Measurements from ENCODE around the gene PEX6. TPM values are rescaled to one million over a fixed set of nuclear protein-coding genes. Genes with fewer than 3 reads are reported as not detected.
"Not testable (repeated sequence)": the region's sequence is repeated elsewhere in the genome, so short reads cannot be mapped to it uniquely, and the experiment has no call there.

PEX6 gene
- total RNA-seq, 4 donors from 2014 or later, result 17.2 to 50.0 (median 33.2) TPM

DNA sequence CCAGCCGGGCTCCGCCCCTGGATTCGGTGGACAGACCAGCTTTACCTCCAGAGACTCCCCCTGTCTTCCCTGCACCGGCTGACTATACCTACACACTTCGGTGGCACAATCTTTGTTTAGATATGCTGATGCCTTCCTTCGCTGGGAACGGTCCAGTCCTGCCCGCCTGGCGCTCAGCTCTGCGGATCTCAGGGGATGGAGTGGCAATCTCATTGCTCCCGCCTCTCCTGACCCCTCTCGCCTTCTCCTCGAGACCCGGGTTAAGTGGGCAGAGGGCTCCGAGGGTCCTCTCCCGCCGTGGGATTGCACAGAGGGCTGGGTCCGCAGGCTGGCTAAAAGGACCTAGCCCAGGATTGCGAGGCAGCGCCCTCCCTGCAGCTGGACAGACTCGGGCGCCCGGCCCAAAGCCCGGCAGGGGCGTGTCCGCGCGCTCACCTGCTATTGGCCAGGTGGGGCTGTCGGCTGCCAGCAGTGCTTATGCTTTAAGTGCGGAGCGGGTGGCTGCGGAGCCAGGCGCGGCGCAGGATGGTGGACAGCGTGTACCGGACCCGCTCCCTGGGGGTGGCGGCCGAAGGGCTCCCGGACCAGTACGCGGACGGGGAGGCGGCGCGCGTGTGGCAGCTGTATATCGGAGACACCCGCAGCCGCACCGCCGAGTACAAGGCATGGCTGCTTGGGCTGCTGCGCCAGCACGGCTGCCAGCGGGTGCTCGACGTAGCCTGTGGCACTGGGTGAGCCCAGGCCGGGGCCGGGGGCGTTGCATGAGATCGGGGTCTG lies 18.6 kb downstream of the PEX6 start, which contains the start of gene GNMT:
GNMT (plus strand) TSS at position 512 of the 777 bp plus-strand sequence; CDS start at position 526, 14 bp downstream.
- H3K27ac ChIP-seq, result no peak within 1 kb of the TSS
- WGBS, 2 donors (ENCODE audit: low coverage in 1 of 2), result 4% methylated on average over 57 of the region's 62 CpGs; no CpG with 5 or more reads in 1 of the 2 donors
- H3K9me3 ChIP-seq, result no peaks in the 10 kb centered on the region
- peaks cover 0 to 13% (median 5%) of the 10 kb centered on the region in 4 donors for H3K36me3 ChIP-seq
- H3K27me3 ChIP-seq, result no peaks in the 10 kb centered on the region
- DNase-seq, result peak; percentile 82
- intact Hi-C loops (cut with DNase I; ENCODE audit: low total_unique reads), result no loop called here
- H3K4me3 ChIP-seq, result peak within 1 kb of the TSS; percentile 26 to 46 (median 36)
- in situ Hi-C loops (cut with MboI; ENCODE audit: low pct_ligation_motif_present in 1 of 4, low pct_unique_long_range_greater_than_20kb in 1 of 4, low sequenced_read_pairs in 3 of 4), result no loop called here
- no peak for TF ChIP-seq EP300 (IDR thresholded peaks at IDR 0.05; ENCODE audit: low read depth)
- TF ChIP-seq, protein P1, sequence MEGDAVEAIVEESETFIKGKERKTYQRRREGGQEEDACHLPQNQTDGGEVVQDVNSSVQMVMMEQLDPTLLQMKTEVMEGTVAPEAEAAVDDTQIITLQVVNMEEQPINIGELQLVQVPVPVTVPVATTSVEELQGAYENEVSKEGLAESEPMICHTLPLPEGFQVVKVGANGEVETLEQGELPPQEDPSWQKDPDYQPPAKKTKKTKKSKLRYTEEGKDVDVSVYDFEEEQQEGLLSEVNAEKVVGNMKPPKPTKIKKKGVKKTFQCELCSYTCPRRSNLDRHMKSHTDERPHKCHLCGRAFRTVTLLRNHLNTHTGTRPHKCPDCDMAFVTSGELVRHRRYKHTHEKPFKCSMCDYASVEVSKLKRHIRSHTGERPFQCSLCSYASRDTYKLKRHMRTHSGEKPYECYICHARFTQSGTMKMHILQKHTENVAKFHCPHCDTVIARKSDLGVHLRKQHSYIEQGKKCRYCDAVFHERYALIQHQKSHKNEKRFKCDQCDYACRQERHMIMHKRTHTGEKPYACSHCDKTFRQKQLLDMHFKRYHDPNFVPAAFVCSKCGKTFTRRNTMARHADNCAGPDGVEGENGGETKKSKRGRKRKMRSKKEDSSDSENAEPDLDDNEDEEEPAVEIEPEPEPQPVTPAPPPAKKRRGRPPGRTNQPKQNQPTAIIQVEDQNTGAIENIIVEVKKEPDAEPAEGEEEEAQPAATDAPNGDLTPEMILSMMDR (IDR thresholded peaks at IDR 0.05), result no peak
- peak; percentile 24 for TF ChIP-seq POLR2A (IDR thresholded peaks at IDR 0.05)
- peak in 1 of 3 donors; percentile 33 for TF ChIP-seq POLR2AphosphoS5 (IDR thresholded peaks at IDR 0.05)
- peaks cover 8 to 17% (median 13%) of the 10 kb centered on the region in 4 donors for H3K4me1 ChIP-seq

DNA sequence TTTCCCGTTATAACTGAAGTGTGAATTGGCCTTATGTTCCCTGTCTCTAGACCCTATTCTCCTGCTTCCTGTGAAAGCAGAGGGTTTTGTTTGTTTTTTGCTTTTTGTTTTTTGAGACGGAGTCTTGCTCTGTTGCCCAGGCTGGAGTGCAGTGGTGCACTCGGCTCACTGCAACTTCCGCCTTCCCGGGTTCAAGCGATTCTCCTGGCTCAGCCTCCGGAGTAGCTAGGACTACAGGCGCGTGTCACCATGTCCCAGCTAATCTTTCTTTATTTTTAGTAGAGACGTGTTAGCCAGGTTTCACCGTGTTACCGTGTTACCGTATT lies 19.1 kb downstream of the PEX6 start:
- no peak for TF ChIP-seq POLR2AphosphoS5 (IDR thresholded peaks at IDR 0.05)
- TF ChIP-seq, protein P1 (IDR thresholded peaks at IDR 0.05), result no peak
- TF ChIP-seq POLR2A (IDR thresholded peaks at IDR 0.05), result no peak
- TF ChIP-seq EP300 (IDR thresholded peaks at IDR 0.05; ENCODE audit: low read depth), result no peak
- Histone ChIP-seq H3K9me3 (no peaks in the 10 kb centered on the region), H3K27me3 (no peaks in the 10 kb centered on the region), H3K36me3 (peaks cover 0 to 9% (median 4%) of the 10 kb centered on the region in 4 donors), H3K27ac (no peak overlapping the region), H3K4me1 (peaks cover 8 to 17% (median 13%) of the 10 kb centered on the region in 4 donors), H3K4me3 (peak overlapping the region in 3 of 4 donors; percentile 29 to 46 (median 43))
- DNase-seq, result no peak
- WGBS, 2 donors (ENCODE audit: low coverage in 1 of 2), result 32 to 38% methylated on average over 1 to 13 of the region's 13 CpGs
- intact Hi-C loops (cut with DNase I; ENCODE audit: low total_unique reads), result no loop called here
- in situ Hi-C loops (cut with MboI; ENCODE audit: low pct_ligation_motif_present in 1 of 4, low pct_unique_long_range_greater_than_20kb in 1 of 4, low sequenced_read_pairs in 3 of 4), result no loop called here

DNA sequence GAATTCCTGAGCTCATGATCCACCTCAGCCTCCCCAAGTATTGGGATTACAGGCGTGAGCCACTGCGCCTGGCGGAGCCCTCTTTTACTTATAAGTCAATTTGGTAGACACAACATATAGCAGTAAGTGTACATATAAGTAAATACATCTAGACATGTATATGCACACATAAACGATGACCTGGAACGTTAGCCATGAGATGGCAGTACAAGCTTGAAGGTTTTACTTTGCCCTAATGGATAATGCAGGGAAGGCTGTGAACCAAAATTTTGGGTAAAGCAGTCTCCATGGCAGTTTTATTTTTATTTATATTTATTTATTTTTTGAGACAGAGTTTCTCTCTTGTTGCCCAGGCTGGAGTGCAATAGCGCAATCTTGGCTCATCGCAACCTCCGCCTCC lies 20.9 kb downstream of the PEX6 start:
- TF ChIP-seq POLR2A (IDR thresholded peaks at IDR 0.05), result no peak
- Histone ChIP-seq H3K27ac (no peak overlapping the region), H3K4me3 (no peak overlapping the region), H3K36me3 (no peaks in the 10 kb centered on the region), H3K9me3 (no peaks in the 10 kb centered on the region), H3K27me3 (no peaks in the 10 kb centered on the region), H3K4me1 (peaks cover 8 to 17% (median 13%) of the 10 kb centered on the region in 4 donors)
- DNase-seq, result no peak
- intact Hi-C loops (cut with DNase I; ENCODE audit: low total_unique reads), result no loop called here
- in situ Hi-C loops (cut with MboI; ENCODE audit: low pct_ligation_motif_present in 1 of 4, low pct_unique_long_range_greater_than_20kb in 1 of 4, low sequenced_read_pairs in 3 of 4), result no loop called here
- WGBS, 2 donors (ENCODE audit: low coverage in 1 of 2), result 83 to 88% methylated on average over 7 to 8 of the region's 8 CpGs

DNA sequence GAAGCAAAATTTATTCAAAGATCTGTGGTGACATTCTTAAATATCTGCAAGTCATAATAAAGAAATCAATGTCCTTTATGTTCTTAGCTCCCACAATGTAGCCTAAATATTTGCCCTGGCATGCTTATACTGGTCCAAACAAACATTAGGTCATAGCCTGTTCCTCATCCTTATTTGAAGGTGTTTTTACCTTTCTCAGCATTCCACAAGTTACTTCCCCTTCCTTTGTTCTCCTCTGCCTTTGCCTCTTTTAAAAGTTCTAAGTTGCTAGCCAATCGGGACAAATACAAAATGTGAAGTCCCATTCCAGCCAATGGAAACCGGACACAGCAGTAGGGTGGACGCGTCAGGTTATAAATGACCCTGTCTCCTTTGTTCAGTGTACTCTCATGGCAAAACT lies 24.6 kb downstream of the PEX6 start:
- DNase-seq; H3K27me3 ChIP-seq; H3K9me3 ChIP-seq; in situ Hi-C loops (cut with MboI; ENCODE audit: low pct_ligation_motif_present in 1 of 4, low pct_unique_long_range_greater_than_20kb in 1 of 4, low sequenced_read_pairs in 3 of 4); H3K27ac ChIP-seq; H3K36me3 ChIP-seq; intact Hi-C loops (cut with DNase I; ENCODE audit: low total_unique reads); H3K4me1 ChIP-seq; H3K4me3 ChIP-seq: not testable (repeated sequence)
- WGBS, 2 donors (ENCODE audit: low coverage in 1 of 2), result 85% methylated on average over 4 of the region's 4 CpGs; no CpG with 5 or more reads in 1 of the 2 donors

DNA sequence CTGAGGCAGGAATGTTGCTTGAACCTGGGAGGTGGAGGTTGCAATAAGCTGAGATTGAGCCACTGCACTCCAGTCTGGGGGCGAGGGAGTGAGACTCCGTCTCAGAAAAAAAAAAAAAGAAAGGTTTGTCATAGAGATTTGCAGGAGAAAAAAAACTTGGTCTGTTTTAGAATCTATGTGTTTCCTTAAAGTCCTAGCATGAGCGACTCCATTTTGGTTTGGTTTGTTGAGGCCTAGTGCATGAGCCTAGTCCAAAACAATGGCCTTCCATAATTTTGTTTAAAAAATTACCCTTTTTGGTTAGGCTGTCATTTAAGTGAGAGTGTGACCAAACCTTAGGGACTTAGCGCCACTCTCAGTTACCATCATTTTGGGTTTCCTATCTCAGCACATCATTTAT lies 26.6 kb downstream of the PEX6 start:
- H3K4me3 ChIP-seq, result no peak overlapping the region

More for the DNA sequence above, 26.6 kb downstream of the PEX6 start:
- H3K27me3 ChIP-seq, result no peaks in the 10 kb centered on the region
- no peak for DNase-seq
- WGBS, 2 donors (ENCODE audit: low coverage in 1 of 2), result 93 to 95% methylated on average over 4 of the region's 4 CpGs
- in situ Hi-C loops (cut with MboI; ENCODE audit: low pct_ligation_motif_present in 1 of 4, low pct_unique_long_range_greater_than_20kb in 1 of 4, low sequenced_read_pairs in 3 of 4), result no loop called here
- no peaks in the 10 kb centered on the region for H3K9me3 ChIP-seq
- H3K27ac ChIP-seq, result no peak overlapping the region
- H3K4me1 ChIP-seq, result no peaks in the 10 kb centered on the region
- no peaks in the 10 kb centered on the region for H3K36me3 ChIP-seq
- intact Hi-C loops (cut with DNase I; ENCODE audit: low total_unique reads), result no loop called here
- TF ChIP-seq, protein P1 (IDR thresholded peaks at IDR 0.05), result no peak
- TF ChIP-seq POLR2AphosphoS5 (IDR thresholded peaks at IDR 0.05), result no peak
- no peak for TF ChIP-seq POLR2A (IDR thresholded peaks at IDR 0.05)
- TF ChIP-seq EP300 (IDR thresholded peaks at IDR 0.05; ENCODE audit: low read depth), result no peak
